CD4-positive, alpha-beta T cell treated with Interleukin-6 for 4 hours (primary cell): ENCODE measurements around the gene MPZL2.
"Not testable (repeated sequence)": the region's sequence is repeated elsewhere in the genome, so short reads cannot be mapped to it uniquely, and the experiment has no call there.

Source experiments
- DNase-seq: peaks from one replicate; pipeline ENCODE4 v3.0.0-alpha.2; 2020; ENCODE audit warnings: mixed read lengths

The MPZL2 gene

GRCh38 chr11:118263695-118264568 lies at the start of gene MPZL2:
TSS of gene MPZL2 (minus strand) at chr11:118264297. CDS start at chr11:118264153, 144 bp downstream.
- peak; percentile 64 for DNase-seq

- no peak for DNase-seq
Observed at GRCh38 chr11:118313242-118313641, 49.1 kb upstream of the MPZL2 start.

GRCh38 chr11:118312328-118312727 lies 48.2 kb upstream of the MPZL2 start:
- DNase-seq: no peak

- DNase-seq: no peak
Observed at GRCh38 chr11:118311518-118311917, 47.4 kb upstream of the MPZL2 start.

GRCh38 chr11:118310781-118311485 lies 46.8 kb upstream of the MPZL2 start:
- no peak for DNase-seq

GRCh38 chr11:118310271-118310670 lies 46.2 kb upstream of the MPZL2 start:
- no peak for DNase-seq

GRCh38 chr11:118308995-118309528 lies 45.0 kb upstream of the MPZL2 start:
- DNase-seq: not testable (repeated sequence)

- DNase-seq: peak; percentile 52
Observed at GRCh38 chr11:118306556-118306955, 42.5 kb upstream of the MPZL2 start.

GRCh38 chr11:118305726-118306125 lies 41.6 kb upstream of the MPZL2 start:
- DNase-seq: peak; percentile 71

GRCh38 chr11:118304568-118305248 lies 40.6 kb upstream of the MPZL2 start, which contains the start of gene CD3E:
TSS of gene CD3E (plus strand) at chr11:118304730. CDS start at chr11:118304953, 223 bp downstream.
- DNase-seq: peak; percentile 80

GRCh38 chr11:118304227-118304567 lies 40.1 kb upstream of the MPZL2 start:
- DNase-seq: no peak

GRCh38 chr11:118301600-118302195 lies 37.6 kb upstream of the MPZL2 start:
- no peak for DNase-seq

GRCh38 chr11:118295815-118296454 lies 31.8 kb upstream of the MPZL2 start:
- peak; percentile 71 for DNase-seq

- no peak for DNase-seq
Observed at GRCh38 chr11:118295199-118295598, 31.1 kb upstream of the MPZL2 start.

- DNase-seq: no peak
Observed at GRCh38 chr11:118294053-118294452, 30.0 kb upstream of the MPZL2 start.

- DNase-seq: no peak
Observed at GRCh38 chr11:118291477-118292135, 27.5 kb upstream of the MPZL2 start.

GRCh38 chr11:118290923-118291322 lies 26.8 kb upstream of the MPZL2 start:
- peak; percentile 62 for DNase-seq

GRCh38 chr11:118289401-118289800 lies 25.3 kb upstream of the MPZL2 start:
- DNase-seq: no peak

GRCh38 chr11:118287006-118287405 lies 22.9 kb upstream of the MPZL2 start:
- DNase-seq: no peak

- DNase-seq: no peak
Observed at GRCh38 chr11:118286545-118286944, 22.4 kb upstream of the MPZL2 start.

- no peak for DNase-seq
Observed at GRCh38 chr11:118283756-118284350, 19.8 kb upstream of the MPZL2 start.
